Caco-2 (cell line): Measurements from ENCODE around the gene NEUROD1. TPM values are rescaled to one million over a fixed set of nuclear protein-coding genes. Genes with fewer than 3 reads are reported as not detected.

Experiments
- BruUV-seq: library from RNA; stranded (reverse); fragments of 400-500 nt; replicated peaks from 2 replicates; lab custom pipeline; 2021; lab: Mats Ljungman, UMichigan
- CTCF ChIA-PET: fragments of 300-600 bp; sonication (Branson Sonifier 250); formaldehyde crosslinking; loops from one replicate; lab custom pipeline; 2022; ENCODE audit warnings: antibody characterized with exemption; lab: Charles Lee
- POLR2A ChIA-PET: fragments of 300-600 bp; sonication (Branson Sonifier 250); formaldehyde crosslinking; loops from one replicate; lab custom pipeline; 2022; ENCODE audit warnings: antibody characterized with exemption; lab: Charles Lee
- DNase-seq, 2 experiments: peaks; one replicate each; pipeline versions ENCODE4 v3.0.0 to v3.0.0-alpha.2; 2020 to 2022
- H3K27me3 ChIP-seq: replicated peaks from 2 replicates; pipeline ENCODE4 v1.6.0; 2011; ENCODE audit warnings: low read length; ENCODE audit not compliant: control insufficient read depth, insufficient read depth
- H3K36me3 ChIP-seq: 2 replicates; pipeline ENCODE4 v1.5.1; 2011; ENCODE audit warnings: low read length; ENCODE audit not compliant: control insufficient read depth, insufficient read depth
- H3K4me1 ChIP-seq: fragments of 250-450 bp; sonication (Bioruptor Pico); 2 replicates; pipeline ENCODE4 v1.5.1; 2020; ENCODE audit warnings: mild to moderate bottlenecking
- H3K4me3 ChIP-seq: 2 replicates; pipeline ENCODE4 v1.5.1; 2011; ENCODE audit warnings: low read depth, mild to moderate bottlenecking, control low read depth, low read length
- H3K9me3 ChIP-seq: fragments of 250-450 bp; sonication (Bioruptor Pico); 2 replicates; pipeline ENCODE4 v1.5.1; 2020; ENCODE audit warnings: mild to moderate bottlenecking, moderate library complexity
- H3K27ac Mint-ChIP-seq: one replicate; pipeline ENCODE4 v1.8.0; 2022; ENCODE audit warnings: mixed read lengths; ENCODE audit not compliant: unreplicated experiment
- H3K27me3 Mint-ChIP-seq: one replicate; pipeline ENCODE4 v1.8.0; 2022; ENCODE audit warnings: mixed read lengths; ENCODE audit not compliant: insufficient read depth, unreplicated experiment
- H3K36me3 Mint-ChIP-seq: one replicate; pipeline ENCODE4 v1.8.0; 2022; ENCODE audit warnings: mild to moderate bottlenecking, mixed read lengths; ENCODE audit not compliant: insufficient read depth, unreplicated experiment
- H3K4me1 Mint-ChIP-seq: one replicate; pipeline ENCODE4 v1.8.0; 2022; ENCODE audit warnings: low read depth, mixed read lengths; ENCODE audit not compliant: unreplicated experiment
- H3K4me3 Mint-ChIP-seq: one replicate; pipeline ENCODE4 v1.8.0; 2022; ENCODE audit warnings: mild to moderate bottlenecking, moderate library complexity, mixed read lengths; ENCODE audit not compliant: unreplicated experiment
- H3K9me3 Mint-ChIP-seq: one replicate; pipeline ENCODE4 v1.8.0; 2022; ENCODE audit warnings: mixed read lengths; ENCODE audit not compliant: unreplicated experiment
- intact Hi-C: fragments of 100-400 bp; cut with micrococcal nuclease; formaldehyde crosslinking; loops from one replicate; pipeline ENCODE4 v1.10.0; 2022; ENCODE audit not compliant: unreplicated experiment
- total RNA-seq: library from RNA; stranded (reverse); gene quantifications from 2 replicates; pipeline ENCODE4 v1.2.3, GENCODE V29; 2022
- TF ChIP-seq, protein P1 (sequence below), 2 experiments: fragments of 200-600 bp in 1 of 2; IDR thresholded peaks; 1 replicate in 1 of 2; 2 replicates in 1 of 2; pipeline versions ENCODE4 v1.5.1 to v1.8.0; 2011 to 2022; ENCODE audit warnings: antibody characterized with exemption in 1 of 2, control low read depth in 1 of 2, inconsistent platforms in 1 of 2, low read depth in 1 of 2, low read length in 1 of 2, mild to moderate bottlenecking in 1 of 2, moderate library complexity in 1 of 2; ENCODE audit not compliant: insufficient read depth in 1 of 2, severe bottlenecking in 1 of 2, unreplicated experiment in 1 of 2

Gene NEUROD1
- total RNA-seq, 1 experiment from 2014 or later: not detected

DNA sequence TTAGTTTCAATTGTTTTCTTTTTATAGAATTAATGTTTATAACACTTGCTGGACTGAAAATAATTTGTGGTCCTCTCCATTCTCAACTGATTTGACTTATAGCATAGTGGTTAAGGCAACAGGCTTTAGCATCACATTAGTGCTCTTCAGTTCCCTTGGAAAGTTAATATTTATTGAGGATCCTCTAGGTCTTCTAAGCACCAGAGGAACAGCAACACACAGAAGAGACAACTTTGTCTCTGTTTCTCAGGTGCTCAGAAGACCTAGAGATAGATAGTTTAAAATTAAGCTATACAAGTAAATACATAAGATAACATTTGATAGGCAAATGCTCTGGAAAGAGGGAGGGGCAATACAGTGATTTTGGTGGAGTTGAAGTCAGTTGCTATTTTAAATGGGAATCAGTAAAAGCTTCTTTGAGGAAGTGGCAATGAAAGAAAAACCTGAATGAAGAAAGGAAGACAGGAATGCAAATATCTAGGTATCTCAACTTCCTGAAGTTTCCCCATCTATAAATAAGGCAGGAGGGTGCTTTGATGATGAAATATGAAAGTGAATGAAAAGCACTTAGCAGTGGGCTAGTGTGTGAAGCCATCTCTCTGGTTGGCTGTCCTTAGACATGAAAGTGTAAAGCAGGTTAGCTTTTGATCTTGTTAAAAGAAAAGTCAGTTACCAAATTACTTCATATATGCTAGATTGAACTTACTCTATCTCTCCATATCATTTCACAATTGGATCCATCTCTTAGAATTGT, 7.9 kb downstream of the NEUROD1 start:
- Histone ChIP-seq H3K4me3 (no peak overlapping the region), H3K36me3 (no peaks in the 10 kb centered on the region), H3K4me1 (no peaks in the 10 kb centered on the region), H3K9me3 (no peaks in the 10 kb centered on the region), H3K27me3 (no peaks in the 10 kb centered on the region)
- Mint-ChIP-seq H3K27ac (no peak overlapping the region), H3K9me3 (no peaks in the 10 kb centered on the region), H3K4me1 (no peaks in the 10 kb centered on the region), H3K4me3 (no peak overlapping the region), H3K27me3 (peaks cover 5% of the 10 kb centered on the region), H3K36me3 (no peaks in the 10 kb centered on the region)
- no peak for DNase-seq
- BruUV-seq: no TSS peak
- ChIA-PET CTCF (no interaction called here), POLR2A (no interaction called here)
- intact Hi-C loops: no loop called here
- TF ChIP-seq, protein P1, sequence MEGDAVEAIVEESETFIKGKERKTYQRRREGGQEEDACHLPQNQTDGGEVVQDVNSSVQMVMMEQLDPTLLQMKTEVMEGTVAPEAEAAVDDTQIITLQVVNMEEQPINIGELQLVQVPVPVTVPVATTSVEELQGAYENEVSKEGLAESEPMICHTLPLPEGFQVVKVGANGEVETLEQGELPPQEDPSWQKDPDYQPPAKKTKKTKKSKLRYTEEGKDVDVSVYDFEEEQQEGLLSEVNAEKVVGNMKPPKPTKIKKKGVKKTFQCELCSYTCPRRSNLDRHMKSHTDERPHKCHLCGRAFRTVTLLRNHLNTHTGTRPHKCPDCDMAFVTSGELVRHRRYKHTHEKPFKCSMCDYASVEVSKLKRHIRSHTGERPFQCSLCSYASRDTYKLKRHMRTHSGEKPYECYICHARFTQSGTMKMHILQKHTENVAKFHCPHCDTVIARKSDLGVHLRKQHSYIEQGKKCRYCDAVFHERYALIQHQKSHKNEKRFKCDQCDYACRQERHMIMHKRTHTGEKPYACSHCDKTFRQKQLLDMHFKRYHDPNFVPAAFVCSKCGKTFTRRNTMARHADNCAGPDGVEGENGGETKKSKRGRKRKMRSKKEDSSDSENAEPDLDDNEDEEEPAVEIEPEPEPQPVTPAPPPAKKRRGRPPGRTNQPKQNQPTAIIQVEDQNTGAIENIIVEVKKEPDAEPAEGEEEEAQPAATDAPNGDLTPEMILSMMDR (IDR thresholded peaks at IDR 0.05; ENCODE audit: insufficient read depth in 1 of 2, low read depth in 1 of 2, low read length in 1 of 2, severe bottlenecking in 1 of 2, unreplicated experiment in 1 of 2): no peak

DNA sequence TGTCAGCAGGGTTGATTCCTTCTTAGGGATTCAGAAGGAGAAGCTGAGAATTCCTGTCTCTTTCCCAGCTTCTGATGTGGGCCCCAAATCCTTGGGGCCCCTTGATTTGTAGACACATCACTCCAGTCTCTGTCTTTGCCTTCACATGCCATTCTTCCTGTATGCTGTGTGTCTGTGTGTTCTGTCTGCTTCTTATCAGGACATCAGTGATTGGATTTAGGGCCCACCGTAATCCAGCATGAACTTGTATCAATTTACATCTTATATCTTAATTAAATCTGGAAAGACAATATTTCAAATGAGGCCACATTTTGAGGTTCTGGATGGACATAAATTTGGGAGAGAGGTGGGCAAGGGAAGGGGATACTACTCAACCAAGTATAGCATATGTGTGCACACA, 9.7 kb downstream of the NEUROD1 start:
- no peaks in the 10 kb centered on the region for H3K4me1 ChIP-seq
- no peak overlapping the region for H3K27ac Mint-ChIP-seq
- BruUV-seq: no TSS peak
- H3K27me3 ChIP-seq: no peaks in the 10 kb centered on the region
- TF ChIP-seq, protein P1 (IDR thresholded peaks at IDR 0.05; ENCODE audit: insufficient read depth in 1 of 2, low read depth in 1 of 2, low read length in 1 of 2, severe bottlenecking in 1 of 2, unreplicated experiment in 1 of 2): no peak
- H3K36me3 Mint-ChIP-seq: no peaks in the 10 kb centered on the region
- ChIA-PET POLR2A (no interaction called here), CTCF (no interaction called here)
- intact Hi-C loops: no loop called here
- no peaks in the 10 kb centered on the region for H3K9me3 Mint-ChIP-seq
- H3K36me3 ChIP-seq: no peaks in the 10 kb centered on the region
- no peaks in the 10 kb centered on the region for H3K9me3 ChIP-seq
- no peak for DNase-seq
- no peaks in the 10 kb centered on the region for H3K4me1 Mint-ChIP-seq
- H3K4me3 Mint-ChIP-seq: no peak overlapping the region
- peaks cover 5% of the 10 kb centered on the region for H3K27me3 Mint-ChIP-seq
- H3K4me3 ChIP-seq: no peak overlapping the region

DNA sequence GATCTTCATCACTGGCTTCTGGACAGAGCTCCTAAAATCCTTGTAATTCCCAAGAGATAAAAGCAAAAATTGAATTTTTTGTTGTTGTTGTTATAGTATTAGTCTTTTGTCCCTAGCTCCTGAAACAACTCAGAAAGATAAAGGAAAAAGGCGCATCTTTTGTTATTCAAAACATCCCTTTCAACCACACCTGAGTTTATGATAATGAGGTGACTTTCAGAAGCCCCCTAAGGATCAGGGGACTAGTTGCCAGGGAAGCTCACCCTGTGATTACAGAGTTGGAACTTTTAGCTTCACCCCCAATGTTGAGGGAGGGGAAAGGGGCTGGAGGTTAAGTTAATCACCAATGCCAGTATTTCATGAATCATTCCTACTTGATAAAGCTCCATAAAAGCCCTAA, 13.1 kb downstream of the NEUROD1 start:
- peaks cover 5% of the 10 kb centered on the region for H3K27me3 Mint-ChIP-seq
- CTCF ChIA-PET: no interaction called here
- no peak for DNase-seq
- Histone ChIP-seq H3K4me3 (no peak overlapping the region), H3K9me3 (no peaks in the 10 kb centered on the region), H3K4me1 (no peaks in the 10 kb centered on the region), H3K36me3 (no peaks in the 10 kb centered on the region), H3K27me3 (no peaks in the 10 kb centered on the region)
- H3K4me1 Mint-ChIP-seq: no peaks in the 10 kb centered on the region
- no peak overlapping the region for H3K4me3 Mint-ChIP-seq
- TF ChIP-seq, protein P1 (IDR thresholded peaks at IDR 0.05; ENCODE audit: insufficient read depth in 1 of 2, low read depth in 1 of 2, low read length in 1 of 2, severe bottlenecking in 1 of 2, unreplicated experiment in 1 of 2): no peak
- intact Hi-C loops: no loop called here
- H3K27ac Mint-ChIP-seq: no peak overlapping the region
- no peaks in the 10 kb centered on the region for H3K9me3 Mint-ChIP-seq
- POLR2A ChIA-PET: no interaction called here
- no TSS peak for BruUV-seq
- no peaks in the 10 kb centered on the region for H3K36me3 Mint-ChIP-seq
